HCT116 (cell line): ENCODE measurements around the gene THYN1.

Experiments used
- EZH2 ChIP-seq: fragments of 200-600 bp; sonication (generic); IDR thresholded peaks from 2 replicates; pipeline ENCODE4 v1.6.1; 2017; ENCODE audit warnings: antibody characterized with exemption, mixed run types
- FOSL1 ChIP-seq: IDR thresholded peaks from 2 replicates; pipeline ENCODE4 v1.6.1; 2012; ENCODE audit warnings: low read depth
- POLR2AphosphoS5 ChIP-seq: IDR thresholded peaks from 2 replicates; pipeline ENCODE4 v1.6.1; 2011; ENCODE audit warnings: mild to moderate bottlenecking, low read depth, low read length, moderate library complexity
- RAD21 ChIP-seq: IDR thresholded peaks from 2 replicates; pipeline ENCODE4 v1.6.1; 2012; ENCODE audit warnings: low read depth, mild to moderate bottlenecking
- SIN3A ChIP-seq: IDR thresholded peaks from 2 replicates; pipeline ENCODE4 v1.6.1; 2012; ENCODE audit warnings: low read depth
- YY1 ChIP-seq: IDR thresholded peaks from 2 replicates; pipeline ENCODE4 v1.6.1; 2011; ENCODE audit warnings: low read length, low read depth, moderate library complexity, mild to moderate bottlenecking; ENCODE audit not compliant: insufficient replicate concordance; ENCODE audit errors: extremely low read depth
- TF ChIP-seq, protein P1 (sequence below): IDR thresholded peaks from 2 replicates; pipeline ENCODE4 v1.6.1; 2012
- TF ChIP-seq, protein P2 (sequence below), 3 experiments: fragments of 200-600 bp in 1 of 3; sonication (generic) in 1 of 3; IDR thresholded peaks in 2 of 3; conservative IDR thresholded peaks in 1 of 3; 2 replicates each; pipeline ENCODE4 v1.5.1; 2012 to 2017; ENCODE audit warnings: low read depth in 2 of 3, low read length in 2 of 3, antibody characterized with exemption in 1 of 3, borderline replicate concordance in 1 of 3, control low read depth in 1 of 3, mild to moderate bottlenecking in 1 of 3, mixed read lengths in 1 of 3, mixed run types in 1 of 3, moderate library complexity in 1 of 3; ENCODE audit not compliant: insufficient read depth in 1 of 3
- TF ChIP-seq, protein P3 (sequence below): IDR thresholded peaks from 2 replicates; pipeline ENCODE4 v1.6.1; 2012

DNA sequence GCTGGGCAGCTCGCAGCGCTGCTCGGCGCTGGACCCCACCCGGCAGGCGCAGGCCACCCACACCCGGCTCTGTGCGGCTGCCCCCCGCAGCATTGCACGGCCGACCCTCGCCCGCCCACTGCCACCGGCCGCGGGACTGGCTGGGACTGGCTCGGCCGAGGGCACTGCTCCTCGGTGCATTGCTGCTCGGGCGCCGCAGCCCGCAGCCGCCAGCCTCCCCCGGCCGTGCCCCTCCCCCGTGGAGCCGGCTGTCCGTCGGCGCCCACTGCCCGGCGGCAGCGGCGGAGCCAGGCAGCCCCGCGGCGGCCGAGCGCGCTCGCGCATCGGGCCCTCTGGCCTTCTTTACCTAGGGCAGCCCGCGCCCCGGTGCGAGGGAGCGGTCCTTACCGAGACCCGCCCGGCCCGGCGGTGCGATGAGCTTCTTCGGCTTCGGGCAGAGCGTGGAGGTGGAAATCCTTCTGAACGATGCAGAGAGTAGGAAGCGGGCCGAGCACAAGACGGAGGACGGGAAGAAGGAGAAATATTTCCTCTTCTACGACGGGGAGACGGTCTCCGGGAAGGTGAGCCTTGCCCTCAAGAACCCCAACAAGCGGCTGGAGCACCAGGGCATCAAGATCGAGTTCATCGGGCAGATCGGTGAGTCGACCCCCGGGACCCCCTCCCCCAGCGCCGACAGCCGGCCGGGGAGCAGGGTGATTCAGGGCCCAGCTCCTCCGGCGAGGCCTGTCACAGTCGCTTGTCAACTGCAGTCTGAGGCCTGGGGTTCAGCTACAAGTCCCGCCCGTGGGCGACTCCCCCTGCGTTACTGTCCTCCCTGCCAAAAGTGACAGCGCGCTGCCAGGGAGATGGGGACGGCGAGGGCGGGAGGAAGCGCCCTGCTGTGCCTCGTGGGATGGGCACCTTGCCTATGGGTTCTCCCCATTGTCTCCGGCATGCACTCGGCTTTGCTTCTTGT, 28.2 kb downstream of the THYN1 start:
- TF ChIP-seq YY1 = no peak
- TF ChIP-seq, protein P1, sequence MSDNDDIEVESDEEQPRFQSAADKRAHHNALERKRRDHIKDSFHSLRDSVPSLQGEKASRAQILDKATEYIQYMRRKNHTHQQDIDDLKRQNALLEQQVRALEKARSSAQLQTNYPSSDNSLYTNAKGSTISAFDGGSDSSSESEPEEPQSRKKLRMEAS = peak; percentile 62
- TF ChIP-seq SIN3A = peak; percentile 66
- TF ChIP-seq, protein P2, sequence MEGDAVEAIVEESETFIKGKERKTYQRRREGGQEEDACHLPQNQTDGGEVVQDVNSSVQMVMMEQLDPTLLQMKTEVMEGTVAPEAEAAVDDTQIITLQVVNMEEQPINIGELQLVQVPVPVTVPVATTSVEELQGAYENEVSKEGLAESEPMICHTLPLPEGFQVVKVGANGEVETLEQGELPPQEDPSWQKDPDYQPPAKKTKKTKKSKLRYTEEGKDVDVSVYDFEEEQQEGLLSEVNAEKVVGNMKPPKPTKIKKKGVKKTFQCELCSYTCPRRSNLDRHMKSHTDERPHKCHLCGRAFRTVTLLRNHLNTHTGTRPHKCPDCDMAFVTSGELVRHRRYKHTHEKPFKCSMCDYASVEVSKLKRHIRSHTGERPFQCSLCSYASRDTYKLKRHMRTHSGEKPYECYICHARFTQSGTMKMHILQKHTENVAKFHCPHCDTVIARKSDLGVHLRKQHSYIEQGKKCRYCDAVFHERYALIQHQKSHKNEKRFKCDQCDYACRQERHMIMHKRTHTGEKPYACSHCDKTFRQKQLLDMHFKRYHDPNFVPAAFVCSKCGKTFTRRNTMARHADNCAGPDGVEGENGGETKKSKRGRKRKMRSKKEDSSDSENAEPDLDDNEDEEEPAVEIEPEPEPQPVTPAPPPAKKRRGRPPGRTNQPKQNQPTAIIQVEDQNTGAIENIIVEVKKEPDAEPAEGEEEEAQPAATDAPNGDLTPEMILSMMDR (IDR thresholded peaks at IDR 0.05 in 2 of 3, conservative IDR thresholded peaks at IDR 0.05 in 1 of 3; ENCODE audit: borderline replicate concordance in 1 of 3, insufficient read depth in 1 of 3, low read depth in 2 of 3, low read length in 2 of 3) = no peak
- TF ChIP-seq EZH2 = no peak
- no peak for TF ChIP-seq FOSL1
- TF ChIP-seq, protein P3, sequence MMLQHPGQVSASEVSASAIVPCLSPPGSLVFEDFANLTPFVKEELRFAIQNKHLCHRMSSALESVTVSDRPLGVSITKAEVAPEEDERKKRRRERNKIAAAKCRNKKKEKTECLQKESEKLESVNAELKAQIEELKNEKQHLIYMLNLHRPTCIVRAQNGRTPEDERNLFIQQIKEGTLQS = no peak
- TF ChIP-seq POLR2AphosphoS5 = no peak; the same call in none of the 2 replicates
- no peak for TF ChIP-seq RAD21
